Measurements from ENCODE around the gene CPSF4.
A peak's percentile ranks its signal among the peaks of the same experiment; 100 is the strongest.

Gene CPSF4

DNA sequence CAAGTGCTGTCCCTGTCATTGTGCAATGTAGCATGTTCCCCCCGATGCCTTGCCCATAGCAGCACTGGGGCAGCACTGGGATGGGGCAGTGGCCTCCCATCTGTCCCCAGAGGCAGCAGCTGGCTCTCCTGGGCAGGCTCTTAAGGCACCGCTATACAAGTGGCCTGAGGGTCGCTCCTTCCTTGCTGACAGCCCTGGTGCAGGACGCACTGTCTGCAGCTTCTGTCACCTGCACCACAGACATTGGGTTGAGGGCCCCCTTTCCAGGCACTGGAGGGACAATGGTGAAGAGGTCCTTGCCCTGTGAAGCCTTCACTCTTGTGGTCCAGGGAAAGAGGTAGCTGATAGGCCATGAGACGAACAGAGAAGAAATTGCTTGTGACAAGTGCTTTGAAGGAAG, 10.6 kb downstream of the CPSF4 start:
- DNase-seq: no peak

DNA sequence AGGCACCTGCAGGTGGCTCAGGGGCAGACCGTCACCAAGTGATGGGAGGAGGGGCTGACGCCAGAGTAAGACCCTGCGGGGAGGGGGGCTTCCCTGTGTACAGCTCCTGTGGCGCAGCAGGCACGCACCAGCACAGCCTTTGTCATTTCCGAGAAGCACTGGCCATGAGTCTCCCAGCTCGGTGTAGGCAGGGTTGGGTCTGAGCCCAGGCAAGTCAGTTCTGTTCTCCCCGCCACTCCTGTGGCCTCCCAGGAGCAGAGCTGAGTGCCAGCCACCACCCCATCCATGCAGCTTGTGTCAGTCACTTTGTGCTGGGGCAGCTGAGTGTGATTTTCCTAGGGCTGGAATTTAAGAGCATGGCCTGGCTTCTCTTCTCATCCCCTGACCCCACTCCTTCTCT, 13.2 kb downstream of the CPSF4 start:
- DNase-seq: no peak

DNA sequence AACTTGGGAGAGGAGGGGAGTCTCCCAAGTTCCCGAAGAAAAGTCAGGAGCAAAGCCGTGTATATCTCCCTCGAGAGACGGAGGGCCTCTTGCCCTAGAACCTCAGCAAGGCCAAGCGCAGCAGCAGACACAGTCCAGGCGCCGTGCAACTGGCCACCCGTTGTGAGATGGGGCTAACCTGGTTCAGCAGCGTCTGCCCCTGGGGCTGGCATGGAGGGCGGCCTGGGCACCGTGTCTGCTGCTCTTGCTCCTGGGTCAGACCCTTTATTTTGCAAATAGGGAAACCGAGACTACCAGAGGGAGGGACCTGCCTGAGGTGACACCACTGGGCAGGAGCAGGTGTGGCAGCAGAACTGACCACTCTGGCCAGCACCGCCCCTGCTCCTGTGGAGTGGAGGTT, 13.8 kb downstream of the CPSF4 start:
- DNase-seq: no peak

GRCh38 chr7:99453105-99453504, 14.4 kb downstream of the CPSF4 start:
- DNase-seq: no peak

GRCh38 chr7:99455874-99456273, 17.1 kb downstream of the CPSF4 start:
- DNase-seq: no peak

DNA sequence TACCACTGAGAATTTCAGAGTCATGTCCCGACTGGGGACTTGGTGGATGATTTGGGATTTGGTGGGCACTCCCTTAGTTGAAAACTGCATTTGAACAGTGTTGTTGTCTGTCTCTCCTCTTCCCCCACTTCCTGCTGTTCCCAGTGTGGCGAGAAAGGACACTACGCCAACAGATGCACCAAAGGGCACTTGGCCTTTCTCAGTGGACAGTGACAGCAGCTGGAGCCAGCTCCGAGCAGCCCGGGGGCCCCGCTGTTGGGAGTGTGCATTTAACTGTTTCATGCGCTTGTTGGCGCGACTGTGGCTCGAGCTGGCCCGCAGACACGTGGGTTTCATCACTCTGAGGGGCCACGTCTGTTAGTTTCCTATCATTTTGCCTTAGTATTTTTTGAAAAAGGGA, 17.5 kb downstream of the CPSF4 start:
- no peak for DNase-seq

DNA sequence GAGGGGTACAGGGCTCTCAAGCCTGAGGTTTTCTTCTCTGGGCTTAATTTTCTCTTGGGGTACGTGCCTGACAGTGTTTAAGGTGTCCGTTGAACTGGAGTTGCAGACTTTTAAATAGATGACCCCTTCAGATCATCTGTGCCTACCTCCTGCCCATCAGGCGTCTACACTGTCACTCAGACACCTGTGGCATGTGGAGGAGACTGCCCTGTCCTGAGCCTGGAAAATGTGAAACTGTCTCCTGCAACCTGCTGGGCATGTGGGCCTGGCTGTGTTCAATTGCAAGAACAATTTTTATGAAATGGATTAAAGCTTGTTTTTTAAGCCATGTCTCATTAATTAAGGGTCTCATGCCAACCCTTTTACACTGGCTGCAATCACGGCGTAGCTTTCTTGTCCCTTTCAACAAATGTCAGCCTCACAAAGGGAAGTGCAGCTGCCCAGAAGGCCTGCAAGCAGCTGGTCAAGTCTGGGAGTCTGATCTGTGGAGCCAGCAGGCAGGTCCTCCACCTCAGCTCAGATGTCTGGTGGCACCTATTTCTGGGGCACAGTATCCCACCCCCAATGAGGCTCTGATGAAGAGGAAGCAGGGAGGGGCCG, 18.4 kb downstream of the CPSF4 start:
- no peak for DNase-seq

DNA sequence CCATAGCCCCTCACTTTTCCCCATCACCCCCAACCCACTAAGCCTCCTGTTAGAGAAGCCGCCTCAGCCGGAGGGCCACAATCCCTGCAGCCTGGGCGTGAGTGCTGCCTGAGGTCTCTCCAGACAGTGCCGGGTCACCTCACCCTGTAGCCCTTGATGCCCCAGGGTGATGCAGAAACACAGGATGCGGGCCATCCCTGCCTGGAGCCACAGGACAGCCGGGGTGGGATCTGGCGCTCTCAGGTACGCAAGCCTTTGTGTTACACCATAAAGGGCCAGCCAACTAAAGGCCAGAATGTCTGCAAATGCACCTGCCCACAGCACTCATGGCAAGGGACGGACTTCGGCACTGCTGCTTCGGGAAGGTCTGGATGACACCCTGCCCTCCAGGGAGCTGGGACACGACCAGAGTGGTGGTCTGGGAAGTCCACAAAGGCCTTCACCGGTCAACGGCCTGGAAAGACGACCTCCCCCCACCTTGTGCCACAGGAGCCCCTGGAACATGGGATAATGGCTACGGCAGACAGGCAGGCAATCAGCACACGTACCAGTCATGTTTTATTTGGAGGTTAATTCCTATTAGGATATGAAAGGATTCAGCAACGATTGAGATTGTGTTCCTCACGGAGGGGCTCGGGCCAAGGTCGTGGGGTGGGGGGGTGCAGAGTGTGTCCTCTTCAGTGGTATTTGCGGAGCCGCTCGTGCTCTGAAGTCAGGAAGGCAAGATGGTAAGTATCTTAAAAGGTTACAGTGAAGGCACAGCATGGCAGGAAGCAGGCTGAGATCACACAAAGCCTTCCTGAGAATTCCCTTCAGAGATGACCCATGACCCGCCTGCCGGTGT, 19.1 kb downstream of the CPSF4 start:
- no peak for DNase-seq

DNA sequence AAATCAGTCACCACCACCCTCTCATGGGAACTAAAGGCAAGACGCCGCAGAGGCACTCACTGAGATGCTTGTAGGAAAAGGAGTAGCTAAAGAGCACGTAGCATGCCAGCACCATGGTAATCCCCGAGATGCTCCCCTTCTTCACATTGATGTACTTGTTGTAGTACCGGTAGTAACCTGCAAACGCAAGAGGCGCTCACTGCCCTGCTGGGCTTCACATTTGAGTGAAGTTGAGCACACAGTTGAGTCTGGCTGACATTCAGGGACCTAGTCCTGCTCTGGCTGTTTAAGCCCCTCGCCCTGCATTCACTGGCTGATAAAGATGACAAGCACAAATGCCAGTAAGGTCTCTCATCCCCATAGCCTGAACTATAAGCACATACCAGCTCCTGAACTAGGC, 20.3 kb downstream of the CPSF4 start:
- DNase-seq: no peak

DNA sequence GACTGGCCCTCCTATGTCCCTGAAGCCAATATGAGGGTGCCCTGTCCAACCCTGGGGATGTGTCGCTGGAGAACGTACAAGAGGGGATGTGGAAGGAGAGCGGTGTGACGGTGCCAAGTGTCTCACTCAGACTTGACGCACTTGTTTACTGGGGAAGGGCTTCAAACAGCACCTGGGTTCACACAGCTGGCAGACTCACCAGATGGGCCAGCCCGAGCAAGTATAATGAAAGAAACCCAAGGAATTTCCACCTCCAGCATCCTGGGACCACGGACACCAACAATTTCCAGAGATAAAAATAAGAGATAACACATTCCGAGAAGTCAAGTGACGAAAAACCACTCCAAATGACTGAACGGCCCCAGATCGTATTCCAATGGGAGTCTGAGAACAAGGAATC, 21.9 kb downstream of the CPSF4 start:
- no peak for DNase-seq

DNA sequence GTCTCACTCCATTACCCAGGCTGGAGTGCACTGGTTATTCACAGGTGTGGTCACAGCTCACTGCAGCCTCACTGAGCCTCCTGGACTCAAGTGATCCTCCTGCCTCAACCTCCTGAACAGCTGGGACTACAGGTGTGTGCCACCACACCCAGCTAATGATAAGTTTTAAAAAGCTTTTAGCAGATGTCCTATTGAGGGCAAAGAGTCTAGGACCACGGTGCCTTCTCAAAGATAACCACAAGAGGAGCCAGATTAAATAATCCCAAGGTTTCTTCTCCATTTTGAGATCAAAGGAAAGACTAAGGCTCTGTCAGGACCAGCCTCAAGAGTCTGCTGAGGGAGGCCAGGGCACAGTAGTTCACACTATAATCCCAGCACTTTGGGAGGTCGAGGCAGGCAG, 22.5 kb downstream of the CPSF4 start:
- no peak for DNase-seq

GRCh38 chr7:99465421-99465768, 26.7 kb downstream of the CPSF4 start:
- no peak for DNase-seq

- no peak for DNase-seq
Measured at GRCh38 chr7:99468336-99468918, 29.7 kb downstream of the CPSF4 start.

DNA sequence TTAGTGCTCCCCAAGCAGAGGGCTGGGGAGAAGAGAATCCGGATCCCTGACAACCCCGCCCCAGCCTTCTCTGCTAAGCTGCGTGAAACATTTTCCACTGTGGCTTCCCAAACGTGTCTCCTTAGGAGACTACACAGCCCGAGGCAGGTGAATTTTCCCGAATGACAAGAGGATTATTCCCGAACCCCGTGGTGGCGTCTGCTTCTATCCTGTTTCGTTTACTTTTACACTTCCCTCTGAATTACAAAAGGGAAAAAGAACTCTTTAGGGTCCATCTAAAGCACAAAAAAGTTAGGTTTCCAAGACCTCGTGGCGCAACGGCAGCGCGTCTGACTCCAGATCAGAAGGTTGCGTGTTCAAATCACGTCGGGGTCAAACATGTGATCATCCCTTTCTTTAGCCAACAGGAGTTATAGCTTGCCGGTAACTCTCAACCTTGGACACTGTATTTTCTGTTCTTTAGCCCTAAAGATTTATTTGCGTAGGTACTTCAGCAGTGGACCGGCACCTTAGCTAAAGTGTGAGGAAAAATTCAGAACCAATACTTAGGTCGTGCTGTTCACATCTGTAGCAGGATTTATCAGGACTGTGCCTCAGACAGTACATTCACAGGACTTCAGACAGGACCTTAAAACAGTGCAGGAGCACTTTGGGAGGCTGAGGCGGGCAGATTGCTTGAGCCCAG, 30.8 kb downstream of the CPSF4 start:
- no peak for DNase-seq

DNA sequence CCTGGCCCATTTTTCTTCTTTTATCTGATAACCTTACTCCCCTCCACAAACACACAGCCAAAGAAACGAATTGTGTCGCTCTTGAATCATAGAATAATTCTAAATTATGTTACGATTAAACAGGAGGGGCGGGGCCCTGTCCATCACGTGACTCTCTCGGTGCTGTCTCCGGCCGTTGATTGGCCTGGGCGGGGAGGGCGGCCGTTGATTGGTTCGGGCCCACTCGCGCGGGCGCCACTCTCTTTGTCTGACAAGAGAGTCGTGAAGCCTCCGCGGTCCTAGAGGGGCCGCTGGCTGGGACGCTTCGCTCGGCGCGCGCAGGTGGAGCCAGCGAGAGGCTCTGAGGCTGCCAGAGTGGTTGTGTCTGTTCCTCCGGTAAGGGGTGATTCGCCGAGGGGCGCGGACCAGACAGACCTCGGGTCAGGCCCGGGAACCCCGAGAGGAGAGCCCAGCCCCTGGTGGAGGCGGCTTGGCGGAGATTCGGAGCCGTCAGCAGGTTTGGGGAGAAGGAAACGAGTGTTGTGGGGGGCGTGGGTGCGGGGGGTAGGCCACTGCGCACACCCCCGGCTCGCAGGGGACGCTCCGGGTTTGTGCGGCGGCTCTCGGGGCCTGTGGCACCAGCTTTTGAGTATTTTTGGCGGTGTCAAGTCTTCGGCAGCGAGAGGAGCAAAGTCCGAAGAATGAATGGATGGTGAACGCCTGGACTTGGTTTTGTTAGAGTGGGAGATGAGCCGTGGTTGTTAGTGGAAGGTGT, 34.0 kb downstream of the CPSF4 start, which contains the start of gene ZNF789:
TSS of gene ZNF789 (plus strand) at position 330 of the 754 bp plus-strand sequence. CDS start 3,567 bp downstream, outside the sequence.
- DNase-seq: peak; percentile 92

DNA sequence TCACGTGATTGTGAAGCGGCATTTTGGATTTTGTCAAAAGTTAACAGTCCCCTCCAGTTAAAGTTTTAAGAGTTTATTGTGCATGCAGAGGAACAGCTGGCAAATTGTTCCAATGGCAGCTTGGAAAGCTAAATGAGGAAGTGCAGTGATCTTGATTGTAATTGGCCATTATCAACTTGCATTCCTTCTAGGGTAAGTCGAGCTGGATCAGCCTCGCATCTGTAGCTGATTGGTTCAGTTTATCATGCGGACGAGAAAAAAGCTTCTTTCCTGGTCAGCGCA, 34.5 kb downstream of the CPSF4 start:
- no peak for DNase-seq

GRCh38 chr7:99476107-99476506, 37.4 kb downstream of the CPSF4 start:
- no peak for DNase-seq

- no peak for DNase-seq
Measured at GRCh38 chr7:99478464-99479440, 40.0 kb downstream of the CPSF4 start.

DNA sequence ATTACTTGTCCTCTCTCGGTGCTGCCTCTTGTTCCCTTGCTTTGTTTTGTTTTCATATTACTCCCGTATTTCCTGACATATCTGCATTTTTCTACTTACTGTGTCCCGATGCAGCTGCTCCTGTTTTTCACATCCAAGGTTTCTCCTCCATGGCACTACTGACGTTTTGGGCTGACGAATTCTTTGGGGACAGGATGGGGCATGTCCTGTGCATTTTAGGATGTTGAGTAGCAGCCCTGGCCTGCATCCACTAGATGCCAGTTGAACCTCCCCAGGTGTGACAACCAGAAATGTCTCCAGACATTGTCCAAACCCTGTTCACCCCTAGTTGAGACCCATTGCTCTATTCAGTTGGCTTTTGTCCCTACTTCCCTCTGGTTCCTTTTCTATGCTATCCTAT, 46.4 kb downstream of the CPSF4 start:
- no peak for DNase-seq

DNA sequence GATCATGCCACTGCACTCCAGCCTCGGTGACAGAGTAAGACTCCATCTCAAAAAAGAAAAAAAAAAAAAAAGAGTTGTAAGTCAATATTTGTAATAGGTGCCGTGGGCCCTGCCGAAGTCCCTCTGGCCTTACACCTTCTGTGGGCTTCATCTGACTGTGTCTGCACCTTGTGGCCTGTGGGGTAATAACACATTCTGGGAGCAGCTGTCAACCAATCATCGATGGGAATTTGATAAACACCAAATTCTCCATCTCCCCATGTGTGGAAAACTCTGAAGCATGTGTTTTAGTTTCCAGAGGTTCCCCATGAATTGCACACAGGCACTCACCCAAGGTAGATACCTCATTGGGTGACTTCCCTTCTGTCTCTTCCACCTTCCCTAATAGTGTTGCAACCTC, 50.5 kb downstream of the CPSF4 start:
- DNase-seq: no peak

DNA sequence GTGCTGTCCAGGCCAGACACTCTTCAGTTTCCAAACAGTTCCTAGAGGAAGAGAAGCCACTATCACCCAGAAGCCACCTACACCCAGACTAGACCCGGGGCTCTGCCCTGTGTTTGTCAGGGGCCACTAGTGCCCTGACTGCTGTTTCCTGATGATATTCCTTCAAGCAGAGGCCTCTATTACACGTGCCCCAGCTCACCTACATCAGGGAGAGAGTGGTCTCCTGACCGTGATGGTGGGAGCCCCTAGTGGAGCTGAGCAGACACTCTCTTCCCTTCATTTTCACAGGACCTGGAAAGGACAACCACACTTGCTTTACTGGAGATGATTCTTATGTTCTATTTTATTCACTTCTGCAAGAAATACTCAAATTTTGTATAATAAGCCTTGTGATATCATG, 52.1 kb downstream of the CPSF4 start:
- DNase-seq: no peak

DNA sequence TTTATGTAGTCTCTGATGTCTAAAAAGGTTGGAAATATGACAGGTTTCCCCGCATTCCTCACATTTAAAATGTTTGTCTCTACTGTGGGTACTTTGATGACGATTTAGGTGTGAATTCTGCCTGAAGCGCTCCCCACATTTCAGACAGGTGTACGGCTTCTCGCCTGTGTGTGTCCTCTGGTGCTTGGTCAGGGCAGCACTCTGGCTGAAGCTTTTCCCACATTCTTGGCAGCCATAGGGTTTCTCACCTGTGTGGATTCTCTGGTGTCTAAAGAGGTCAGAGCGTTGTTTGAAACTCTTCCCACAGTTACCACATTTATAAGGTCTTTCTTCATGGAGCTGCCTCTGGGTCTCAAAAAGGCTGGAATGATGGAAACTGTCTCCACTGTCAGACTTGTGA, 55.1 kb downstream of the CPSF4 start:
- no peak for DNase-seq

Data from NCI-H2081 treated with DMSO at 0.1 percent for 48 hours (cell line).